ENCODE measurements around the gene FMN1.

The FMN1 gene

DNA sequence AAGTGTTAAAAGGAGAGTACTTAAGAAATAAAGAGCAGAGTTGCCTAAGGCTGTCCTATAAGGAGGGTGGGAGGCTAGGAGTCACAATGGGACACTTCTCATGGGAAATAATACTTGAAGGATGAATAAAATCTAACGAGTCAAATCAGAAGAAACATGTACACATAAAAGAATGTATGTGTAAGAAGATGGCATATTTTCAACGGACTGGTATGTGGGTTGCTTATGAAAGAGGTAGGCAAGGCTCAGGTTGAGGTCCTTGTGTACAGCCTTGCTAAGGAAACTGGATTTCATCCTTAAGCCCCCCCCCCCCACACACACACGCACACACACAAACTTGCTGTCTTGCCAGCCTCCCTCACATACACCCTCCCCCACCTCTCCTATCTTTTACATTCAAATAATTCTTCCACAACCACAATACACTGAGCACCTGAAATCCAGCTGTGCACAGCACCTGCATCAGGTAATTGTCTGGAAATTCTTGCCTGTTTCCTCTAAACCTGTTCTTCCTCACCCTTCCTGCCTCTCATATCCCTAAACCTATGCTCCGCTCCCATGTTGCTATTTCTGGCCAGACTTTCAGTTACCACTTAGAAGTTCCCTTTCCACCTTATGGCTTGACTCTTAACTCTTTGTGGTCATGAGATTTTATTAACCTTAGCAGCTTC, 79.2 kb downstream of the FMN1 start:
- peak; percentile 20 for DNase-seq

- no peak for DNase-seq
Measured at GRCh38 chr15:33114374-33114717, 80.2 kb downstream of the FMN1 start.

GRCh38 chr15:33113666-33114373, 80.7 kb downstream of the FMN1 start:
- no peak for DNase-seq

GRCh38 chr15:33112541-33113105, 81.9 kb downstream of the FMN1 start:
- no peak for DNase-seq

GRCh38 chr15:33111041-33111451, 83.5 kb downstream of the FMN1 start:
- DNase-seq, result peak; percentile 78

DNA sequence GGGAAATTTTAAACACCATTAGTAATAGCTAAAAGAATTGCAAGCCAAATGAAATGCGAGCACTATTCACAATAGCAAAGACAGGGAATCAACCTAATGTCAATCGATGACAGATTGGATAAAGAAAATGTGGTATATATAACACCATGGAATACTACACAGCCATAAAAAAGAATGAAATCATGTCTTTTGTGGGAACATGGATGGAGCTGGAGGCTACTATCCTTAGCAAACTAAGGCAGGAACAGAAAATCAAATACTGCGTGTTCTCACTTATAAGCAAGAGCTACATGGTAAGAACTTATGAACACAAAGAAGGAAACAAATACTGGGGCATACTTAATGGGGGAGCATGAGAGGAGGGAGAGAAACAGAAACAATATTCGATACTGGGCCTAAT, 85.2 kb downstream of the FMN1 start:
- no peak for DNase-seq

GRCh38 chr15:33108518-33108917, 86.0 kb downstream of the FMN1 start:
- no peak for DNase-seq

- DNase-seq, result no peak
Measured at GRCh38 chr15:33107950-33108349, 86.6 kb downstream of the FMN1 start.

DNA sequence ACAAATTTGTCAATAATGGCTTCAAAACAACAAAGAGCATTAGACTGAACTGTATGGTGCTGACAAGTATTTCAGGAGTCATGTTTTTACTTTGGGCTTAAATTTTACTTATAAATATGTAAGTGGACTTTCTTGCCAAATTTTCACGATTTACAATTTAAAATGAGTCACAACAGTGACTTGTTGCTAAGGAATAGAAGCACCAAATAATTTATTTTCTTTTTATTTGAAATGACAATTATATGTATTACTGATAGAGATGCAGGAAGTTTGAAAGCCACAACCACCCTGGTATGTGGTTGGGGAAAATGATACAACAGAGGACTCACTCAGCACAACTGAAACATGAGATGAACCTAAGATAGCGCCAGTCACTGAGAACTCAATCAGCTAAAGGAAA, 90.3 kb downstream of the FMN1 start:
- DNase-seq, result peak; percentile 91

- no peak for DNase-seq
Measured at GRCh38 chr15:33101036-33101435, 93.5 kb downstream of the FMN1 start.

GRCh38 chr15:33100314-33100713, 94.2 kb downstream of the FMN1 start:
- no peak for DNase-seq

GRCh38 chr15:33099739-33100138, 94.8 kb downstream of the FMN1 start:
- DNase-seq, result peak; percentile 67

- no peak for DNase-seq
Measured at GRCh38 chr15:33099213-33099612, 95.3 kb downstream of the FMN1 start.

DNA sequence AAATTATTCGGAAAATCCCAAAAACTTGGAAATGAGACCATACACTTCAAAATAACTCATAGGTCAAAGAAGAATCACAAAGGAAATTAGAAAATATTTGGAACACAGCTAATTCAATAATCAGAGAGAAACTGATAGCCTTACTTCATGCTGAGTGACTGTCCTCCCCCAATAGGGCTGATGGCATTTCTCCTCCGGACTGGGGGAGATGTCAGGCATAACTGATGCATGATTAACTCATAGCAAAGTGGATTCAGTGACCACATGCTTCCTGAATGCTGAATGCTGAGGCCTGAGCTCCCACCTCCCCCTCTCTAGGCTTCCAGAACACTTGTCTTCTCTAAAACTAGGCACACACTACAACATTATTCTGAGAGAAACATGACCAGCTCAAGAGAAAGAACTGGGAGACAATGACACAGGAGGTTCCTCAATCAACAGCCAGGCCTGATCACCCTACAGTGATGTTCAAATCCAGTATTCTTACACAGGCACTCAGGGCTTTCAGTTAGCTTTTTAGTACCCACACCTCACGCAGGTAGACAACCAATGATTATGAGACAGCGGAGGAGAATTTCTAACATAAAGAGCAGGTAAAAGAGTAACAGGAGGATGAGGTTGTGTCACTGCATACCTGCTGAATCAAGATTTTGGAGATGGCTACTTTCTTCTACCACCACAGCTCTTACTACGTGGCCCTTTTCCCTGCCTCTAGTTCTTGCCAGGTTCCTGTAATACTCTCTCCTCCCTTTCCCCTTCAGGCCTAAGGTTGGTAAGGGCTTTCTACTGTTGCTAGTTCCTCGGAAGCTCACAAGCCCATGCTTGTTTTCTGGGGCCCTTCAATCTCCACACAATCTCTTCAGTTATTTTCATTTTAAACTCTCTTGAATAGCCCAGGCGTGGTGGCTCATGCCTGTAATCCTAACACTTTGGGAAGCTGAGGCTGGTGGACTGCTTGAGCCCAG, 96.1 kb downstream of the FMN1 start:
- DNase-seq, result peak; percentile 91

- no peak for DNase-seq
Measured at GRCh38 chr15:33096134-33096533, 98.4 kb downstream of the FMN1 start.

GRCh38 chr15:33095641-33096040, 98.9 kb downstream of the FMN1 start:
- no peak for DNase-seq

DNA sequence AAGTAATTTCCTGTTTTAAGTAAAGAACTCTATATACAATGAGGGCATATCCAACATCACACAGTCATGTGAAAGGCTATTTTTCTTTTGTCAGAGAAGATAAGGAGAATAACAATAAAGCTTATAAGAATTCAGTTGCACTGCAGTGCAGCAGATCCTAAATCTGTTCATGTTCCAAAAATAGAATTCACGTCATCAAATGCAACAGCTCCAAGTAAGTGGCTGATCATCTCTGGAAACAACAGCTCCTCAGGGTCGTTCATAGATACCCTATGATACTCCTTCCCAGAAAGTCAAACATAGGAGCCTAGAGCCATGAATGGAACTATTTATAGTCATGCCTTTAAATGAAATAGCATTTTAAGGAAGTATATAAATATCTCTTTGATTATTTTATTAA, 100.2 kb downstream of the FMN1 start:
- peak; percentile 55 for DNase-seq

DNA sequence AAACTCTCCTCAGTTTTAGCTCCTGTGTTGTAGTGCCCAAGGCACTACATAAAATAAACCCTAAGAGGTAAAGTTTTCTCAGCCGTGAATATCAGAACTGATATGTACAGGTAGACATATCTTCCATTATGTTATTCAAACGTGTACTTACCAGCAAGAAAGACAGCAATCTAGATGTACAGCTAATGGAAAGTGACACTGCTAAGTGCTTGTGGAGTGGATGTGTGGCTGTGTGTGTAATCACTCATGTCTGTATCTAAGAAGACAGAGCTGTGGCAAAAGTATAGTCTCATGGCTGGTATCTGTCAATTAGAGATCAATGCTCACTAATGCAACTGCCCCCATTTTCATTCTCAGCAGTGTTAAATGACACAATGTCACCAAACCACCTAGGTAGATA, 101.3 kb downstream of the FMN1 start:
- no peak for DNase-seq

DNA sequence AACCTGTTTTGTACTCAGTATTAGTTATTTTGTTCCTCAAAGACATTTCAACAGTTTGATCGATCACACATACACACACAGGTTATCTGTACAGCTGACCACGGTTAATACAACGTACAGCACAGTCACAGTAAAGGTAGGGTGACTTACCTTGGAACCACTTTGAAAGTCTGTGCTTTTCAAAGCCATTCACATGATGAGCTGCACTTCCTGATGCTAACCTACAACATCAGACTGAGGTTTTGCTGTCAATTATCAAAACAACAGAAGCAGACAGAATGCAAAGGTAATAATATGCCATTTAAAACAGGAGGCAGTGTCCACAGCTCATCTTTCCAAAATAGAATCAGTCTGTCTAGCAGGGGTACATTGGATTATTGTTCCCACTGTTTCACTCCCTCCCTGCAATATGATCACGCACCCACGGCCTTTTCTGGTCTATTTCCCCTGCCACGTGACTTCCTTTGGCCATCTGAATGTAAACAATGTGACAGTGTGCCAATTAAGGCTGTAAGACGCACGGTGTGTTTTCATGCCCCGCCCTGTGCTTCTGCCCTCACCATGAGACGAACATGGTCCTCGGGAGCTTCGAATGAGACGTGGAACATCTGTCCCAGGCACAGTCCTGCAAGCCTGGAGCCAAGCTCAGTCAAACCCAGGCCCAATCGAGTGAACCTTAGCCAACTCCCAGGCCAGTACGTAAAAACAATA, 102.4 kb downstream of the FMN1 start:
- DNase-seq, result no peak

DNA sequence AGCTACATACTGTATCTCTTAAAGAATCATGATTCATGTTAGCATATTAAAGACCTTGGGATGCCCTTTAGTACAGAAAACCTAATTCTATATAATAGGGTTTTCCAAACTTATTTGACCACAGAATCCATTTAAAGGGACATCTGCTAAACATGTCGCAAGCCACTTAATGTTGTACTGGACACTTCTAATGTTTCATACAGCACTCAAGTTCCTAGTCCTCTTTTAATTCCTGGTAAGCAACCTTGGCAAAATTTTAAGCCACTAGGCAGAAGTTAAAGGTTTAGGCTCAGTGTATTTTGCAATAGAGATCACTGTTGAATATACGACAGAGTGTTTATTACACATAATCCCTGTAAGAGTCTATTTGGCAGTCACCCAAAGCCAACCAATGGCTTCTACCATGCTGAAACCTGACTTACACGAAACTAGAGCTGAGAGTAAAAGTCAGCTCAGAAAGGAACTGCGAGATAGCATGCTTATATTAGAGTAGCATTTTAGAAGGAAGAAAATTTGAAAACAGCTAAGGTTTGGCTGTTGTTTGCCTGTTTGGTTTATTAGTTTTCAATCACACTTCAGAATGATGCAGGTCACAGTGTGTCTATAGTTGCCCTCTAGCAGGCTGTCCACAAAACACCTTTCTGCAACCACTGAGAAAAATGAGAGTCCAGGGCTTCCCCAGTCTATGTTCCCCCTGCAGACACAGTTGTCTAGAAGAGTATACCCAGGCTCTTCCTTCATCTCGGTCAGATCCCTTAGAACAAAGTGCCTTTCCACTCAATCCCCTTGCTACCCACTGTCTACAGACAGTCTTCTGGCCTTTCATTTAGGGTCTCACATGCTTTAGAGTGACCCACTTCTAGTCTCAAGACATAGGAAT, 104.4 kb downstream of the FMN1 start:
- peak; percentile 88 for DNase-seq

DNA sequence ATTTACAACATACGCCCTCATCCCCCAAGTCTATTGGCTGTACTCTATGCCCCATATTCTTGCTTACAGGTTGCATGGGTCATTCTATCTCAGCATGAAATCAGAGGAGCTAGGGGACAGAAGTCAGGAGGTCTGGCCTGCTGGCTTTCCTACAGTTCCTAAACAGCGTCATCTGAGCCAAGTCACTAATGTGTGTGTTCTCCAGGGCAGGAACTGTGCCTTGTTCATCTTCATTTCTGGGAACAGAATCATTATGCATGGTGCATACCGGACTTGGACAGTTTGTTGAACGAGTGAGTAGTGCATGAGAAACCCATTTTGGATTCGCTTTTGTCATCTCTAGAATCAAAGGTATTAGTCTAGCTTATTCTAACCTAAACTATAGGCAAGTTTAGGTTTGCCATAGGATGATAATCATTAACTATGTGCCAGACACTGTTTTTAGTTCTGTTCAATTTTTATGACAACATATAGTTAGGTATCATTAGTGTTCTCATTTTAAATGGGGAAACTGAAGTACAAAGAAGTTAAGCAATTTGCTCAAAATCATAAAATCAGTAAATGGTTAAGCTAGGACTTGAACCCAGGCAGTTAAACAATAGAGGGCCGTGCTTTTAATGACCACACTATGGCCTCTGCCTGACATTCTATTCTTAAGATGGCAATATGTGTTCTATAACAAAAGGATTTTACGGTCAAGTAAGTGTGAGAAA, 105.2 kb downstream of the FMN1 start:
- DNase-seq, result no peak
